ENCODE measurements around the gene ADAMTS9.
A peak's percentile ranks its signal among the peaks of the same experiment; 100 is the strongest.

ADAMTS9 gene

DNA sequence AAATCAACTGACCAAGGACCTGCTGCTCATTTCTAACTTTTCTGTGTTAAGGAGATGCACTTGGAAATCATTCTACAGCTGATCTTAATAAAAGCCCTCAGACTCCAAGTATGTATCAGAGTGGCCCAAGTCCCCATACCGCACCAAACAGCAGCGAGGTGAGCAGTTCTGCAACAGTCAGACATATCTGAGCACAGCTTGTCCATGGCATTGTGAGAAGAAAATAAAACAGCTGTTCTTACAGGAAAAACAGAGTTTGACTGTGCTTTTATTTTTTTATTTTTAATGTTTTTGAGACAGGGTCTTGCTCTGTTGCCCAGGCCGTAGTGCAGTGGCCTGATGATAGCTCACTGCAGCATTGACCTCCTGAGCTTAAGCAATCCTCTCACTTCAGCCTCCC, 131.8 kb downstream of the ADAMTS9 start:
- H3K14ac ChIP-seq (ENCODE audit: low read length in 2 of 2): no peak overlapping the region
- H3K23ac ChIP-seq (ENCODE audit: low read length in 2 of 2): no peak overlapping the region
- no peak overlapping the region for H2BK5ac ChIP-seq (ENCODE audit: low read depth, low read length, poor library complexity, severe bottlenecking)
- no peak overlapping the region for H2AFZ ChIP-seq (ENCODE audit: low read depth, low read length)
- no peaks in the 10 kb centered on the region for H3K4me1 ChIP-seq (ENCODE audit: control insufficient read depth, insufficient read depth, low read depth, low read length)
- no peak overlapping the region for H3K4ac ChIP-seq (ENCODE audit: low read depth in 1 of 2, low read length in 2 of 2)
- H2BK15ac ChIP-seq (ENCODE audit: low read depth, poor library complexity, severe bottlenecking): no peak overlapping the region
- no peak overlapping the region for H3K4me3 ChIP-seq (ENCODE audit: insufficient read depth in 1 of 2, low read depth in 1 of 2, low read length in 2 of 2)
- no peaks in the 10 kb centered on the region for H3K9me3 ChIP-seq (ENCODE audit: control insufficient read depth, low read length)
- H2AK5ac ChIP-seq (ENCODE audit: low read length, severe bottlenecking): no peak overlapping the region
- H3K4me2 ChIP-seq (ENCODE audit: low read length, poor library complexity, severe bottlenecking): no peak overlapping the region
- no peak overlapping the region for H3K18ac ChIP-seq (ENCODE audit: low read depth in 1 of 2, low read length in 2 of 2)
- H3K79me1 ChIP-seq (replicated peaks; ENCODE audit: low read length, poor library complexity, severe bottlenecking): no peaks in the 10 kb centered on the region
- no peak overlapping the region for H4K91ac ChIP-seq (ENCODE audit: low read length)
- H3K27ac ChIP-seq (ENCODE audit: low read length, poor library complexity, severe bottlenecking): no peak overlapping the region
- no peak for DNase-seq
- no peaks in the 10 kb centered on the region for H3K27me3 ChIP-seq (ENCODE audit: control insufficient read depth in 1 of 2, insufficient read depth in 1 of 2, low read length in 2 of 2)
- no peak overlapping the region for H2BK12ac ChIP-seq (ENCODE audit: low read length in 2 of 2)
- no peak overlapping the region for H2BK120ac ChIP-seq (ENCODE audit: low read depth, low read length)
- no peak overlapping the region for H3K9ac ChIP-seq (ENCODE audit: low read length)
- 92% methylated on average over 3 of the region's 3 CpGs for WGBS
- H4K8ac ChIP-seq (ENCODE audit: low read length): no peak overlapping the region
- H3K36me3 ChIP-seq (ENCODE audit: control insufficient read depth in 1 of 2, insufficient read depth in 2 of 2, low read depth in 1 of 2, low read length in 2 of 2): peaks cover 0 to 3% of the 10 kb centered on the region in 2 experiments

DNA sequence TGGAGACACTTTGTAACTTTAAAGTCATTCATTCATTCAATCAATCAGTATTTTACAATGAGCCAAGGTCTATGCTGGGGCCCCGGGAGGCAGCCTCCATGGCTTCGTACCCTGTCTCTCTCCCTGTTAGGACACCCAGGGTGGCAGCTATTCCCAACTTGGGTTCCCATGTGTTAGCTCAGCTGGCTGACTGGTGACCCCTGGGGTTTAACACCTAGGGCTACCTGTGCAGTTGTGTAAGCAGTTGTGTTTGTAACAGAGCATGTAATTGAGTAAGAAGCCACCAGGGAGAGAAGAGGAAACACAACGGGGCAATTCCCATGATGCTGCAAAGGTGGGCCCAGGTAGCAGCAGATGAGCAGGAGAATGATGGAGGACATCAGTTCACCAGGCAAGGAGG, 132.4 kb downstream of the ADAMTS9 start:
- WGBS: 97% methylated on average over 3 of the region's 3 CpGs
- no peak overlapping the region for H2BK12ac ChIP-seq (ENCODE audit: low read length in 2 of 2)

DNA sequence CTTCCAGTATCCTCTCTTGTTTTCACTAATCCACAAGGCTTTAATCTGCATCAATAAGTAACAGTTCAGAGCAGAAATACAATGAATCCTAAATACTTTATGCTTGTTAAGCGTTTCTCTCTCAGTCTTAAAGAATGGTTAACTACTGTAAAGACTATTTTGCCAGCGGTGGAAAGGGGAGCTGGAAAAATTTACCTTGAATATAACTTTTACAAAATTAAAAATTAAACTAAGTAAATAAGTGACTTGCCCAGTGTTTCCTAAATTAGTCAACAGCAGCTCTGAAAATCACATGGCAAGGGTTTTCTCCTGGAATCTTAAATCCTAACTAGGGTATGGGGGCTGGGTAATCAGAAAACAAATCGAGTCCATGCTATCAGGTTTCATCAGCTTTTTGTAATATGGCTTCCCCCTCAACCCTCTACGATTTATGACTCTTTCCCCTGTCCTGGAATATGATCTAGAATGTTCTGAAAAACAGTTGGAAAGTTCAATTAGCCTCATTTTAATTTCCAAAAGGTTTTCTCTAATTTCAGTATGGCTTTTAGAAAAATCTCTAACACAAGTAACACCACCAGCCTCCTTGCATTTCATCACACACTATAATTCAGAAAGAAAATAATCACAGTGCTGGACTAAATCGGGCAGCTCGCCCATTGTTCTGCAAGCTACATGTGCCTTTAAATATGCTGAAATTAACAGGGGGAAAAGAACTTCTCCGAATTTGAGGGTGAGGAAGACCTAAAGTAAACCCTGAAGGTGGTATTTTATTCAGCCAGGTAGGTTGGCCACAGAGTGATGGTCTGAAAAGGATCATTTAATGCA, 133.5 kb downstream of the ADAMTS9 start:
- H3K36me3 ChIP-seq (ENCODE audit: control insufficient read depth in 1 of 2, insufficient read depth in 2 of 2, low read depth in 1 of 2, low read length in 2 of 2): peaks cover 0 to 9% of the 10 kb centered on the region in 2 experiments

More for the DNA sequence above, 132.4 kb downstream of the ADAMTS9 start:
- no peak overlapping the region for H3K4me2 ChIP-seq (ENCODE audit: low read length, poor library complexity, severe bottlenecking)
- H3K27me3 ChIP-seq (ENCODE audit: control insufficient read depth in 1 of 2, insufficient read depth in 1 of 2, low read length in 2 of 2): no peaks in the 10 kb centered on the region
- no peak overlapping the region for H3K9ac ChIP-seq (ENCODE audit: low read length)
- no peak overlapping the region for H3K14ac ChIP-seq (ENCODE audit: low read length in 2 of 2)
- no peak overlapping the region for H3K27ac ChIP-seq (ENCODE audit: low read length, poor library complexity, severe bottlenecking)
- no peak overlapping the region for H3K4ac ChIP-seq (ENCODE audit: low read depth in 1 of 2, low read length in 2 of 2)
- DNase-seq: no peak
- no peak overlapping the region for H3K18ac ChIP-seq (ENCODE audit: low read depth in 1 of 2, low read length in 2 of 2)
- H2AFZ ChIP-seq (ENCODE audit: low read depth, low read length): no peak overlapping the region
- H3K4me3 ChIP-seq (ENCODE audit: insufficient read depth in 1 of 2, low read depth in 1 of 2, low read length in 2 of 2): no peak overlapping the region
- H3K36me3 ChIP-seq (ENCODE audit: control insufficient read depth in 1 of 2, insufficient read depth in 2 of 2, low read depth in 1 of 2, low read length in 2 of 2): peaks cover 0 to 7% of the 10 kb centered on the region in 2 experiments
- H4K8ac ChIP-seq (ENCODE audit: low read length): no peak overlapping the region
- no peaks in the 10 kb centered on the region for H3K79me1 ChIP-seq (replicated peaks; ENCODE audit: low read length, poor library complexity, severe bottlenecking)
- no peak overlapping the region for H2BK5ac ChIP-seq (ENCODE audit: low read depth, low read length, poor library complexity, severe bottlenecking)
- H3K4me1 ChIP-seq (ENCODE audit: control insufficient read depth, insufficient read depth, low read depth, low read length): no peaks in the 10 kb centered on the region
- H2BK15ac ChIP-seq (ENCODE audit: low read depth, poor library complexity, severe bottlenecking): no peak overlapping the region
- H2AK5ac ChIP-seq (ENCODE audit: low read length, severe bottlenecking): no peak overlapping the region
- no peaks in the 10 kb centered on the region for H3K9me3 ChIP-seq (ENCODE audit: control insufficient read depth, low read length)
- H3K23ac ChIP-seq (ENCODE audit: low read length in 2 of 2): no peak overlapping the region
- H4K91ac ChIP-seq (ENCODE audit: low read length): no peak overlapping the region
- H2BK120ac ChIP-seq (ENCODE audit: low read depth, low read length): no peak overlapping the region

GRCh38 chr3:64552966-64553365, 134.8 kb downstream of the ADAMTS9 start:
- Histone ChIP-seq H4K8ac (ENCODE audit: low read length) (no peak overlapping the region), H2BK15ac (ENCODE audit: low read depth, poor library complexity, severe bottlenecking) (no peak overlapping the region), H2AK5ac (ENCODE audit: low read length, severe bottlenecking) (no peak overlapping the region), H3K4me3 (ENCODE audit: insufficient read depth in 1 of 2, low read depth in 1 of 2, low read length in 2 of 2) (no peak overlapping the region), H3K9ac (ENCODE audit: low read length) (no peak overlapping the region), H2BK5ac (ENCODE audit: low read depth, low read length, poor library complexity, severe bottlenecking) (no peak overlapping the region), H3K27me3 (ENCODE audit: control insufficient read depth in 1 of 2, insufficient read depth in 1 of 2, low read length in 2 of 2) (no peaks in the 10 kb centered on the region), H3K4me2 (ENCODE audit: low read length, poor library complexity, severe bottlenecking) (no peak overlapping the region), H3K4ac (ENCODE audit: low read depth in 1 of 2, low read length in 2 of 2) (no peak overlapping the region), H3K18ac (ENCODE audit: low read depth in 1 of 2, low read length in 2 of 2) (no peak overlapping the region), H3K27ac (ENCODE audit: low read length, poor library complexity, severe bottlenecking) (no peak overlapping the region), H3K9me3 (ENCODE audit: control insufficient read depth, low read length) (no peaks in the 10 kb centered on the region), H2BK12ac (ENCODE audit: low read length in 2 of 2) (no peak overlapping the region), H3K79me1 (replicated peaks; ENCODE audit: low read length, poor library complexity, severe bottlenecking) (no peaks in the 10 kb centered on the region), H4K91ac (ENCODE audit: low read length) (no peak overlapping the region), H2BK120ac (ENCODE audit: low read depth, low read length) (no peak overlapping the region), H3K14ac (ENCODE audit: low read length in 2 of 2) (no peak overlapping the region), H3K4me1 (ENCODE audit: control insufficient read depth, insufficient read depth, low read depth, low read length) (no peaks in the 10 kb centered on the region), H2AFZ (ENCODE audit: low read depth, low read length) (no peak overlapping the region), H3K23ac (ENCODE audit: low read length in 2 of 2) (no peak overlapping the region), H3K36me3 (ENCODE audit: control insufficient read depth in 1 of 2, insufficient read depth in 2 of 2, low read depth in 1 of 2, low read length in 2 of 2) (peaks cover 0 to 6% of the 10 kb centered on the region in 2 experiments)
- no peak for DNase-seq
- 93% methylated on average over 1 of the region's 2 CpGs for WGBS

More for the DNA sequence above, 133.5 kb downstream of the ADAMTS9 start:
- H3K27ac ChIP-seq (ENCODE audit: low read length, poor library complexity, severe bottlenecking): peak overlapping the region; percentile 43
- no peak overlapping the region for H3K23ac ChIP-seq (ENCODE audit: low read length in 2 of 2)
- no peak overlapping the region for H3K18ac ChIP-seq (ENCODE audit: low read depth in 1 of 2, low read length in 2 of 2)
- H3K9me3 ChIP-seq (ENCODE audit: control insufficient read depth, low read length): no peaks in the 10 kb centered on the region
- no peak overlapping the region for H2BK15ac ChIP-seq (ENCODE audit: low read depth, poor library complexity, severe bottlenecking)
- H2BK120ac ChIP-seq (ENCODE audit: low read depth, low read length): no peak overlapping the region
- H3K4me2 ChIP-seq (ENCODE audit: low read length, poor library complexity, severe bottlenecking): no peak overlapping the region
- no peaks in the 10 kb centered on the region for H3K27me3 ChIP-seq (ENCODE audit: control insufficient read depth in 1 of 2, insufficient read depth in 1 of 2, low read length in 2 of 2)
- H4K8ac ChIP-seq (ENCODE audit: low read length): no peak overlapping the region
- H2AK5ac ChIP-seq (ENCODE audit: low read length, severe bottlenecking): no peak overlapping the region
- 89% methylated on average over 3 of the region's 7 CpGs for WGBS
- H4K91ac ChIP-seq (ENCODE audit: low read length): no peak overlapping the region
- H3K14ac ChIP-seq (ENCODE audit: low read length in 2 of 2): no peak overlapping the region
- H2AFZ ChIP-seq (ENCODE audit: low read depth, low read length): no peak overlapping the region
- H3K4me3 ChIP-seq (ENCODE audit: insufficient read depth in 1 of 2, low read depth in 1 of 2, low read length in 2 of 2): no peak overlapping the region
- H2BK5ac ChIP-seq (ENCODE audit: low read depth, low read length, poor library complexity, severe bottlenecking): no peak overlapping the region
- no peak overlapping the region for H3K9ac ChIP-seq (ENCODE audit: low read length)
- H2BK12ac ChIP-seq (ENCODE audit: low read length in 2 of 2): no peak overlapping the region
- no peaks in the 10 kb centered on the region for H3K79me1 ChIP-seq (replicated peaks; ENCODE audit: low read length, poor library complexity, severe bottlenecking)
- DNase-seq: no peak
- no peaks in the 10 kb centered on the region for H3K4me1 ChIP-seq (ENCODE audit: control insufficient read depth, insufficient read depth, low read depth, low read length)
- no peak overlapping the region for H3K4ac ChIP-seq (ENCODE audit: low read depth in 1 of 2, low read length in 2 of 2)
